Right ventricle myocardium inferior (tissue), 1 donor: ENCODE measurements around the gene CLEC18B. TPM values are rescaled to one million over a fixed set of nuclear protein-coding genes. Genes with fewer than 3 reads are reported as not detected.
"Not testable (repeated sequence)": the region's sequence is repeated elsewhere in the genome, so short reads cannot be mapped to it uniquely, and the experiment has no call there.

Experiments used
- ATAC-seq: fragments of 200-7000 bp; cut with Tn5 transposase; one replicate; pipeline ENCODE4 v1.9.1; 2020; ENCODE audit warnings: mild to moderate bottlenecking, moderate library complexity
- DNase-seq: peaks from one replicate; pipeline ENCODE4 v3.0.0; 2021; ENCODE audit errors: missing footprints
- intact Hi-C: fragments of 100-400 bp; cut with DNase I; formaldehyde crosslinking; loops from one replicate; pipeline ENCODE4 v1.11.0; 2022
- total RNA-seq: library from RNA; stranded (reverse); fragmentation: NEBNext Ultra II Directional; extraction: Animal tissue kit (Norgen Biotek cat#: 25700); gene quantifications from one replicate; pipeline ENCODE4 v1.2.1, GENCODE V29; 2021
- donor health status: DM: no; HTN: yes; CAD: no; lungs with severe emphysema.

CLEC18B gene
- total RNA-seq, 1 donor from 2014 or later = 0.51 TPM

- intact Hi-C loops = no loop called here
- DNase-seq (no peak), ATAC-seq (no peak)
These were observed 48.9 kb downstream of the CLEC18B start for GRCh38 chr16:74372369-74372768.

GRCh38 chr16:74370338-74371135 lies 50.7 kb downstream of the CLEC18B start:
- DNase-seq, intact Hi-C loops, ATAC-seq: not testable (repeated sequence)

GRCh38 chr16:74368002-74368911 lies 53.0 kb downstream of the CLEC18B start:
- intact Hi-C loops = not testable (repeated sequence)
- ATAC-seq (peak; percentile 98), DNase-seq (peak; percentile 99)

- intact Hi-C loops = not testable (repeated sequence)
- ATAC-seq (peak; percentile 47), DNase-seq (peak; percentile 81)
These were observed 53.7 kb downstream of the CLEC18B start for GRCh38 chr16:74367469-74368001.

GRCh38 chr16:74361646-74362610 lies 59.4 kb downstream of the CLEC18B start:
- intact Hi-C loops, DNase-seq, ATAC-seq: not testable (repeated sequence)

Other genes starting within 250 kb of the CLEC18B start
- gene PSMD7, start 124.7 kb downstream of the CLEC18B start, total RNA-seq = 123 TPM
- not detected for gene NPIPB15, start 45.2 kb downstream of the CLEC18B start, total RNA-seq
- 69.3 TPM for gene GLG1, start 185.6 kb upstream of the CLEC18B start, total RNA-seq
- 4.5 TPM for gene RFWD3, start 245.4 kb upstream of the CLEC18B start, total RNA-seq